H1 (cell line): ENCODE data around the gene CDC73. TPM values are rescaled to one million over a fixed set of nuclear protein-coding genes. Genes with fewer than 3 reads are reported as not detected.

ENCODE experiments used
- CTCF ChIA-PET: fragments of 300-600 bp; sonication (Branson Sonifier 250); formaldehyde crosslinking; loops from one replicate; lab custom pipeline; 2021; ENCODE audit not compliant: partially characterized antibody; lab: Charles Lee
- POLR2A ChIA-PET: fragments of 300-600 bp; sonication (Branson Sonifier 250); formaldehyde crosslinking; loops from one replicate; lab custom pipeline; 2021; ENCODE audit warnings: inconsistent platforms; ENCODE audit not compliant: partially characterized antibody; lab: Charles Lee
- DNase-seq, 2 experiments: peaks; one replicate each; pipeline versions ENCODE4 v3.0.0 to v3.0.0-alpha.2; 2010 to 2022; ENCODE audit warnings: low spot score in 2 of 2, low read depth in 1 of 2, mixed read lengths in 1 of 2
- FAIRE-seq: peaks from 2 replicates; lab custom pipeline; 2011; peaks lifted over from hg19 to GRCh38; lab: Jason Lieb, UNC
- H2AFZ ChIP-seq: 2 replicates; pipeline ENCODE4 v1.8.1; 2012; ENCODE audit warnings: low read length, inconsistent platforms
- H2AK5ac ChIP-seq: 2 replicates; pipeline ENCODE4 v1.6.1; 2013; ENCODE audit warnings: low read depth, low read length
- H2BK120ac ChIP-seq: replicated peaks from 2 replicates; pipeline ENCODE3; 2013; ENCODE audit warnings: low read depth, low read length, inconsistent platforms
- H2BK12ac ChIP-seq: 2 replicates; pipeline ENCODE4 v1.6.1; 2013; ENCODE audit warnings: low read depth, low read length
- H2BK15ac ChIP-seq: 2 replicates; pipeline ENCODE4 v1.6.1; 2013; ENCODE audit warnings: low read length
- H2BK20ac ChIP-seq: 2 replicates; pipeline ENCODE4 v1.6.1; 2013; ENCODE audit warnings: low read length
- H2BK5ac ChIP-seq: 2 replicates; pipeline ENCODE4 v1.6.1; 2013; ENCODE audit warnings: low read depth, low read length
- H3K14ac ChIP-seq: 2 replicates; pipeline ENCODE4 v1.6.1; 2013; ENCODE audit warnings: inconsistent platforms; ENCODE audit not compliant: insufficient read length
- H3K18ac ChIP-seq: 2 replicates; pipeline ENCODE4 v1.6.1; 2013; ENCODE audit warnings: low read length; ENCODE audit errors: extremely low read depth
- H3K23ac ChIP-seq: 2 replicates; pipeline ENCODE4 v1.6.1; 2013; ENCODE audit warnings: inconsistent platforms; ENCODE audit not compliant: insufficient read length
- H3K23me2 ChIP-seq: 2 replicates; pipeline ENCODE4 v1.6.1; 2013; ENCODE audit warnings: low read depth, low read length
- H3K27ac ChIP-seq: 2 replicates; pipeline ENCODE4 v1.6.1; 2011; ENCODE audit warnings: low read depth, low read length, inconsistent platforms
- H3K27me3 ChIP-seq, 4 experiments: replicated peaks in 1 of 4; 1 replicate in 1 of 4; 2 replicates in 3 of 4; pipeline versions ENCODE4 v1.6.1 to v1.8.1; 2011 to 2013; ENCODE audit warnings: low read length in 3 of 4, mild to moderate bottlenecking in 3 of 4, inconsistent platforms in 2 of 4, mixed read lengths in 2 of 4, moderate library complexity in 1 of 4; ENCODE audit not compliant: control insufficient read depth in 3 of 4, insufficient read depth in 3 of 4; ENCODE audit errors: extremely low read depth in 1 of 4
- H3K36me3 ChIP-seq, 4 experiments: 2 replicates each; pipeline versions ENCODE4 v1.6.1 to v1.8.1; 2011 to 2013; ENCODE audit warnings: mild to moderate bottlenecking in 4 of 4, low read length in 3 of 4, moderate library complexity in 2 of 4, control low read depth in 1 of 4, inconsistent platforms in 1 of 4; ENCODE audit not compliant: insufficient read depth in 4 of 4, control insufficient read depth in 2 of 4
- H3K4ac ChIP-seq: replicated peaks from 2 replicates; pipeline ENCODE3; 2013; ENCODE audit warnings: low read length, low read depth, mixed read lengths, inconsistent platforms; ENCODE audit not compliant: insufficient read length
- H3K4me1 ChIP-seq, 4 experiments: replicated peaks in 1 of 4; 1 replicate in 1 of 4; 2 replicates in 3 of 4; pipeline versions ENCODE4 v1.6.1 to v1.8.1; 2011 to 2013; ENCODE audit warnings: low read length in 3 of 4, inconsistent platforms in 2 of 4, mixed read lengths in 1 of 4; ENCODE audit not compliant: insufficient read depth in 4 of 4, control insufficient read depth in 3 of 4
- H3K4me2 ChIP-seq, 2 experiments: 2 replicates each; pipeline versions ENCODE4 v1.6.1 to v1.8.1; 2011 to 2013; ENCODE audit warnings: low read depth in 2 of 2, low read length in 2 of 2, control low read depth in 1 of 2, inconsistent platforms in 1 of 2, mild to moderate bottlenecking in 1 of 2; ENCODE audit not compliant: insufficient read depth in 1 of 2
- H3K4me3 ChIP-seq, 4 experiments: fragments of 200-600, 300-600 bp in 1 of 4; sonication (generic), shearing (Covaris generic), sonication (Bioruptor Twin) in 1 of 4; 2 replicates each; pipeline versions ENCODE4 v1.5.1 to v1.8.1; 2011 to 2016; ENCODE audit warnings: low read length in 4 of 4, low read depth in 3 of 4, control low read depth in 2 of 4, inconsistent platforms in 2 of 4, mild to moderate bottlenecking in 2 of 4, mixed read lengths in 1 of 4, moderate library complexity in 1 of 4; ENCODE audit not compliant: insufficient read depth in 2 of 4; ENCODE audit errors: extremely low read depth in 1 of 4
- H3K56ac ChIP-seq: replicated peaks from 2 replicates; pipeline ENCODE3; 2013; ENCODE audit warnings: low read depth, mild to moderate bottlenecking, mixed read lengths, low read length, inconsistent platforms; ENCODE audit not compliant: insufficient read length
- H3K79me1 ChIP-seq: 2 replicates; pipeline ENCODE4 v1.6.1; 2013; ENCODE audit warnings: low read depth, low read length, control low read depth
- H3K79me2 ChIP-seq, 2 experiments: 2 replicates each; pipeline versions ENCODE4 v1.6.1 to v1.8.1; 2012 to 2013; ENCODE audit warnings: low read length in 2 of 2, mild to moderate bottlenecking in 2 of 2, inconsistent platforms in 1 of 2; ENCODE audit not compliant: insufficient read depth in 2 of 2, control insufficient read depth in 1 of 2
- H3K9ac ChIP-seq, 4 experiments: replicated peaks in 1 of 4; 1 replicate in 1 of 4; 2 replicates in 3 of 4; pipeline versions ENCODE4 v1.6.1 to v1.8.1; 2011 to 2013; ENCODE audit warnings: low read depth in 3 of 4, low read length in 3 of 4, control low read depth in 2 of 4, mild to moderate bottlenecking in 2 of 4, moderate library complexity in 2 of 4, inconsistent platforms in 1 of 4; ENCODE audit errors: extremely low read depth in 1 of 4
- H3K9me3 ChIP-seq, 2 experiments: 2 replicates each; pipeline versions ENCODE4 v1.6.1 to v1.8.1; 2012 to 2013; ENCODE audit warnings: mild to moderate bottlenecking in 2 of 2, moderate library complexity in 2 of 2, control low read depth in 1 of 2, inconsistent platforms in 1 of 2, low read depth in 1 of 2, low read length in 1 of 2, mixed read lengths in 1 of 2; ENCODE audit not compliant: insufficient read depth in 2 of 2
- H4K20me1 ChIP-seq, 2 experiments: replicated peaks in 1 of 2; 2 replicates each; pipeline versions ENCODE3 to v1.8.1; 2011 to 2013; ENCODE audit warnings: inconsistent platforms in 2 of 2, low read length in 2 of 2, mild to moderate bottlenecking in 1 of 2; ENCODE audit not compliant: insufficient read depth in 2 of 2, control insufficient read depth in 1 of 2
- H4K5ac ChIP-seq: 2 replicates; pipeline ENCODE4 v1.6.1; 2013; ENCODE audit warnings: low read length, low read depth, mixed read lengths, inconsistent platforms; ENCODE audit not compliant: insufficient read length
- H4K8ac ChIP-seq: 2 replicates; pipeline ENCODE4 v1.8.0; 2013; ENCODE audit warnings: mild to moderate bottlenecking, moderate library complexity, low read length, inconsistent platforms; ENCODE audit not compliant: insufficient read depth; ENCODE audit errors: extremely low read depth
- H4K91ac ChIP-seq: replicated peaks from 2 replicates; pipeline ENCODE3; 2013; ENCODE audit warnings: low read length, mixed read lengths, inconsistent platforms; ENCODE audit not compliant: insufficient read length
- CHD1 ChIP-seq: IDR thresholded peaks from 2 replicates; pipeline ENCODE4 v1.6.1; 2012; ENCODE audit warnings: low read depth, low read length, improper control_type of control experiment
- CHD2 ChIP-seq: IDR thresholded peaks from 2 replicates; pipeline ENCODE4 v1.6.1; 2012; ENCODE audit warnings: low read length, improper control_type of control experiment
- MAFK ChIP-seq: IDR thresholded peaks from 2 replicates; pipeline ENCODE4 v1.6.1; 2012; ENCODE audit warnings: low read depth, mild to moderate bottlenecking, improper control_type of control experiment, low read length
- RBBP5 ChIP-seq: IDR thresholded peaks from 2 replicates; pipeline ENCODE4 v1.7.1; 2012; ENCODE audit warnings: low read depth, mild to moderate bottlenecking, inconsistent platforms, low read length, moderate library complexity, borderline replicate concordance
- SP2 ChIP-seq: IDR thresholded peaks from 2 replicates; pipeline ENCODE4 v1.6.1; 2012; ENCODE audit warnings: mild to moderate bottlenecking, low read length, inconsistent platforms
- WGBS, 2 experiments: shearing (Covaris generic) in 1 of 2; methylation state at CpG; one replicate each; pipeline versions ENCODE4 v1.1.6 to v1.1.7; 2013 to 2015; ENCODE audit warnings: low lambda C conversion rate in 2 of 2, mixed read lengths in 2 of 2, inconsistent platforms in 1 of 2, low coverage in 1 of 2, missing lambda C conversion rate in 1 of 2; ENCODE audit not compliant: insufficient replicate concordance in 2 of 2, insufficient coverage in 1 of 2, insufficient read length in 1 of 2; ENCODE audit errors: extremely low coverage in 1 of 2, missing lambda C conversion rate in 1 of 2; 5-methylcytosine and 5-hydroxymethylcytosine counted together
- polyA plus RNA-seq, 7 experiments: library from polyadenylated mRNA; depleted of rRNA in 3 of 7; stranded (reverse) in 5 of 7; unstranded in 2 of 7; fragments of >200 nt in 5 of 7; fragments of 200-250 nt in 2 of 7; gene quantifications; 1 replicate in 5 of 7; 2 replicates in 1 of 7; 4 replicates in 1 of 7; pipeline versions ENCODE4 v1.2.1 to v1.2.3, GENCODE V29; 2011 to 2013; ENCODE audit warnings: missing spikeins in 2 of 7, mixed read lengths in 2 of 7
- total RNA-seq: library from RNA; stranded (reverse); fragmentation: NEBNext Ultra II Directional; extraction: Animal tissue kit (Norgen Biotek cat#: 25700); gene quantifications from 2 replicates; pipeline ENCODE4 v1.2.1, GENCODE V29; 2021
- TF ChIP-seq, protein P1 (sequence below): IDR thresholded peaks from 2 replicates; pipeline ENCODE4 v1.6.1; 2011; ENCODE audit warnings: low read depth, mild to moderate bottlenecking, low read length; ENCODE audit not compliant: insufficient read depth
- TF ChIP-seq, protein P2 (sequence below): IDR thresholded peaks from 2 replicates; pipeline ENCODE4 v1.6.1; 2012; ENCODE audit warnings: low read length, inconsistent platforms

Gene CDC73
- total and polyA plus RNA-seq, 2 of the 8 experiments (the other 6 are each of a cell fraction or from before 2014, with no cell fraction given) = 9.8 to 64.0 TPM

DNA sequence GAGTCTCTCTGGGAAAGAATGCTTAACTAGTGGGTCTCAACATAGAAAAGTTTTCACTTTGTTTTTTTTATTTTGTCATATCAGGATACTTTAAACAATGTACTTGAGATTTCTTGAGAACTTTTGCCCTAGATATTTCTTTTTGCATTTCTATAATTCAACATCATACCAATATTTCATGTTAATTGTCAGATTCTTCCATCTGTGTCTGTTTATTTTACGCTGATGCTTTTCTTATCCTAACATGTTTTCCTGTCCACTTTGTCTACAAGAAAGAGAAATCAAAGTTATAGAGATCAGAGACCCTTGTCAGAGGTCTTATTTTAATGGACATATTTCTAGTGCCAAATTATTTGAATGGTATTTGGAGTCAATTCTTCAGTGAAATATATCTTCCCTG lies 160.1 kb downstream of the CDC73 start:
- no peak overlapping the region for H2AK5ac ChIP-seq
- no peak overlapping the region for H3K56ac ChIP-seq
- no peak for DNase-seq
- no peaks in the 10 kb centered on the region for H3K79me2 ChIP-seq
- no peak overlapping the region for H4K91ac ChIP-seq
- H3K23ac ChIP-seq = no peak overlapping the region
- no peaks in the 10 kb centered on the region for H3K23me2 ChIP-seq
- H3K4me1 ChIP-seq = no peaks in the 10 kb centered on the region
- no peak overlapping the region for H4K5ac ChIP-seq
- FAIRE-seq = no peak
- CTCF ChIA-PET = interaction anchor here (0.7 to 1.2 kb wide), 2 partner anchors 10 to 327 kb away, joined by 3 read pairs; no protein-coding TSS in a partner anchor
- H3K9me3 ChIP-seq = no peaks in the 10 kb centered on the region
- no peaks in the 10 kb centered on the region for H3K27me3 ChIP-seq
- H3K14ac ChIP-seq = no peak overlapping the region
- H3K27ac ChIP-seq = no peak overlapping the region
- 88% methylated on average over 1 of the region's 1 CpG; no CpG with 5 or more reads in 1 of the 2 experiments for WGBS, 2 experiments
- no peak overlapping the region for H2BK120ac ChIP-seq
- H3K79me1 ChIP-seq = no peaks in the 10 kb centered on the region
- H3K9ac ChIP-seq = no peak overlapping the region
- no peak overlapping the region for H3K4me2 ChIP-seq
- TF ChIP-seq RBBP5 (no peak), CHD1 (no peak), MAFK (no peak), SP2 (no peak), CHD2 (no peak)
- TF ChIP-seq, protein P1, sequence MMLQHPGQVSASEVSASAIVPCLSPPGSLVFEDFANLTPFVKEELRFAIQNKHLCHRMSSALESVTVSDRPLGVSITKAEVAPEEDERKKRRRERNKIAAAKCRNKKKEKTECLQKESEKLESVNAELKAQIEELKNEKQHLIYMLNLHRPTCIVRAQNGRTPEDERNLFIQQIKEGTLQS = no peak
- TF ChIP-seq, protein P2, sequence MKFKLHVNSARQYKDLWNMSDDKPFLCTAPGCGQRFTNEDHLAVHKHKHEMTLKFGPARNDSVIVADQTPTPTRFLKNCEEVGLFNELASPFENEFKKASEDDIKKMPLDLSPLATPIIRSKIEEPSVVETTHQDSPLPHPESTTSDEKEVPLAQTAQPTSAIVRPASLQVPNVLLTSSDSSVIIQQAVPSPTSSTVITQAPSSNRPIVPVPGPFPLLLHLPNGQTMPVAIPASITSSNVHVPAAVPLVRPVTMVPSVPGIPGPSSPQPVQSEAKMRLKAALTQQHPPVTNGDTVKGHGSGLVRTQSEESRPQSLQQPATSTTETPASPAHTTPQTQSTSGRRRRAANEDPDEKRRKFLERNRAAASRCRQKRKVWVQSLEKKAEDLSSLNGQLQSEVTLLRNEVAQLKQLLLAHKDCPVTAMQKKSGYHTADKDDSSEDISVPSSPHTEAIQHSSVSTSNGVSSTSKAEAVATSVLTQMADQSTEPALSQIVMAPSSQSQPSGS = no peak
- no peaks in the 10 kb centered on the region for H4K20me1 ChIP-seq
- no peak overlapping the region for H4K8ac ChIP-seq
- POLR2A ChIA-PET = no interaction called here
- H3K4ac ChIP-seq = no peak overlapping the region
- H2BK5ac ChIP-seq = no peak overlapping the region
- H2BK20ac ChIP-seq = no peak overlapping the region
- H3K36me3 ChIP-seq = no peaks in the 10 kb centered on the region
- no peak overlapping the region for H2AFZ ChIP-seq
- no peak overlapping the region for H3K4me3 ChIP-seq
- no peak overlapping the region for H2BK12ac ChIP-seq
- no peak overlapping the region for H2BK15ac ChIP-seq
- no peak overlapping the region for H3K18ac ChIP-seq
